PC-3 (cell line): ENCODE results near the gene CCDC194. TPM values are rescaled to one million over a fixed set of nuclear protein-coding genes. Genes with fewer than 3 reads are reported as not detected.
A peak's percentile ranks its signal among the peaks of the same experiment; 100 is the strongest.

ENCODE experiments used
- ATAC-seq: fragments of 200-7000 bp; cut with Tn5 transposase; 2 replicates; pipeline ENCODE4 v1.9.1; 2020; ENCODE audit warnings: mild to moderate bottlenecking, moderate library complexity
- BruUV-seq: library from RNA; stranded (reverse); fragments of 400-500 nt; replicated peaks from 2 replicates; lab custom pipeline; 2021; lab: Mats Ljungman, UMichigan
- CTCF ChIA-PET: fragments of 300-600 bp; sonication (Branson Sonifier 250); formaldehyde crosslinking; loops from one replicate; lab custom pipeline; 2022; ENCODE audit warnings: antibody characterized with exemption; lab: Charles Lee
- POLR2A ChIA-PET: fragments of 300-600 bp; sonication (Branson Sonifier 250); formaldehyde crosslinking; loops from one replicate; lab custom pipeline; 2022; ENCODE audit warnings: antibody characterized with exemption; ENCODE audit not compliant: unreplicated experiment; lab: Charles Lee
- DNase-seq: peaks from one replicate; pipeline ENCODE4 v3.0.0-alpha.2; 2015
- H2AFZ ChIP-seq: fragments of 300-600 bp; sonication (generic); 2 replicates; pipeline ENCODE4 v1.6.0; 2016; ENCODE audit warnings: antibody characterized with exemption, low read length
- H3F3A ChIP-seq: fragments of 300-600 bp; sonication (generic); one replicate; pipeline ENCODE4 v1.6.0; 2017; ENCODE audit warnings: antibody characterized with exemption, low read length, control low read depth, mild to moderate bottlenecking; ENCODE audit not compliant: unreplicated experiment
- H3K27ac ChIP-seq: fragments of 300-600 bp; sonication (generic); 2 replicates; pipeline ENCODE4 v1.5.1; 2016; ENCODE audit warnings: mild to moderate bottlenecking, low read length
- H3K27me3 ChIP-seq: fragments of 300-600 bp; sonication (generic); 2 replicates; pipeline ENCODE4 v1.6.1; 2016; ENCODE audit warnings: low read length, mixed read lengths
- H3K36me3 ChIP-seq: fragments of 300-600 bp; sonication (generic); 2 replicates; pipeline ENCODE4 v1.6.1; 2016; ENCODE audit warnings: low read depth, mixed run types, low read length, mixed read lengths
- H3K4me1 ChIP-seq: fragments of 300-600 bp; sonication (generic); 2 replicates; pipeline ENCODE4 v1.5.1; 2016; ENCODE audit warnings: low read length; ENCODE audit not compliant: insufficient read depth
- H3K4me2 ChIP-seq: fragments of 300-600 bp; sonication (generic); 2 replicates; pipeline ENCODE4 v1.6.0; 2016; ENCODE audit warnings: low read length
- H3K4me3 ChIP-seq: fragments of 300-600 bp; sonication (generic); 2 replicates; pipeline ENCODE4 v1.5.1; 2016; ENCODE audit warnings: mild to moderate bottlenecking, low read length, mixed read lengths
- H3K79me2 ChIP-seq: fragments of 300-600 bp; sonication (generic); 2 replicates; pipeline ENCODE4 v1.6.1; 2017; ENCODE audit warnings: low read length, mixed read lengths
- H3K9ac ChIP-seq: fragments of 300-600 bp; sonication (generic); 2 replicates; pipeline ENCODE4 v1.6.0; 2016; ENCODE audit warnings: mild to moderate bottlenecking, low read length
- H3K9me2 ChIP-seq: fragments of 300-600 bp; sonication (generic); replicated peaks from 2 replicates; pipeline ENCODE4 v1.6.1; 2016; ENCODE audit warnings: mixed run types, low read length, mixed read lengths
- H3K9me3 ChIP-seq: fragments of 300-600 bp; sonication (generic); 2 replicates; pipeline ENCODE4 v1.6.1; 2016; ENCODE audit warnings: low read length, mixed read lengths
- H4K20me1 ChIP-seq: fragments of 300-600 bp; sonication (generic); 2 replicates; pipeline ENCODE4 v1.6.1; 2016; ENCODE audit warnings: low read length, mixed read lengths
- EZH2 ChIP-seq: fragments of 300-600 bp; sonication (generic); IDR thresholded peaks from one replicate; pipeline ENCODE4 v1.6.1; 2017; ENCODE audit warnings: antibody characterized with exemption, mild to moderate bottlenecking, low read length; ENCODE audit not compliant: unreplicated experiment
- EZH2phosphoT487 ChIP-seq: fragments of 300-600 bp; sonication (generic); IDR thresholded peaks from 2 replicates; pipeline ENCODE4 v1.6.1; 2018; ENCODE audit warnings: mild to moderate bottlenecking, antibody characterized with exemption, low read length, borderline replicate concordance
- intact Hi-C: fragments of 100-400 bp; cut with micrococcal nuclease; formaldehyde crosslinking; loops from 2 replicates; pipeline ENCODE4 v1.9.0; 2023
- total RNA-seq: library from RNA; depleted of rRNA; stranded (reverse); fragments of >200 nt; gene quantifications from 2 replicates; pipeline ENCODE4 v1.2.3, GENCODE V29; 2014
- TF ChIP-seq, protein P1 (sequence below): fragments of 300-600 bp; sonication (generic); conservative IDR thresholded peaks from 2 replicates; pipeline ENCODE4 v1.5.1; 2017; ENCODE audit warnings: antibody characterized with exemption, low read depth, mild to moderate bottlenecking, low read length

CCDC194 gene
- total RNA-seq, 1 experiment from 2014 or later = not detected

DNA sequence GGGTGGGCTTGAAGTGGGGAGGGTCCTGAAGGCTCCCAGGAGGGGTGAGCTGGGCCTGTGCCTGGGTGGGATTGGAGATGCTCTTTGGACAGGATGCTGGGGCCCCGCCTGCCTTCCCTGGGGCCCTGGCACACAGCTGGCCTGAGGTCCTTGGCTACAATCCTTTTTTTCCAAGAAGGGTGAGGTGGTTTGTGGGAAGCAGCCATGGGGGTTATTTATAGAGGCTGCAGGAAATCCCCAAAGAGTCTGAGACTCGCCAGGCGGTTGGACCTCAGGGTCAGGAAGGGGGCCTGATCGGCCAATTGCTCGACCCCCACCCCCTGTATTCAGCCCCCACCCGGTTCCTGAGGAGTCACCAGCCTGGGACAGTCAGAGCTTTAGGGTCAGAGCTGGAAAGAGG lies 46.6 kb downstream of the CCDC194 start:
- no TSS peak for BruUV-seq
- no peak for ATAC-seq
- Histone ChIP-seq H3K4me3 (no peak overlapping the region), H3K4me1 (peaks cover 10% of the 10 kb centered on the region; the same call in 1 of the 2 replicates), H3K9me2 (no peaks in the 10 kb centered on the region), H3K9ac (no peak overlapping the region), H3K9me3 (no peaks in the 10 kb centered on the region), H3F3A (no peaks in the 10 kb centered on the region), H3K4me2 (no peak overlapping the region), H3K27me3 (no peaks in the 10 kb centered on the region), H3K79me2 (no peaks in the 10 kb centered on the region), H3K27ac (no peak overlapping the region), H2AFZ (no peak overlapping the region), H3K36me3 (no peaks in the 10 kb centered on the region), H4K20me1 (no peaks in the 10 kb centered on the region)
- TF ChIP-seq EZH2phosphoT487 (no peak), EZH2 (no peak)
- TF ChIP-seq, protein P1, sequence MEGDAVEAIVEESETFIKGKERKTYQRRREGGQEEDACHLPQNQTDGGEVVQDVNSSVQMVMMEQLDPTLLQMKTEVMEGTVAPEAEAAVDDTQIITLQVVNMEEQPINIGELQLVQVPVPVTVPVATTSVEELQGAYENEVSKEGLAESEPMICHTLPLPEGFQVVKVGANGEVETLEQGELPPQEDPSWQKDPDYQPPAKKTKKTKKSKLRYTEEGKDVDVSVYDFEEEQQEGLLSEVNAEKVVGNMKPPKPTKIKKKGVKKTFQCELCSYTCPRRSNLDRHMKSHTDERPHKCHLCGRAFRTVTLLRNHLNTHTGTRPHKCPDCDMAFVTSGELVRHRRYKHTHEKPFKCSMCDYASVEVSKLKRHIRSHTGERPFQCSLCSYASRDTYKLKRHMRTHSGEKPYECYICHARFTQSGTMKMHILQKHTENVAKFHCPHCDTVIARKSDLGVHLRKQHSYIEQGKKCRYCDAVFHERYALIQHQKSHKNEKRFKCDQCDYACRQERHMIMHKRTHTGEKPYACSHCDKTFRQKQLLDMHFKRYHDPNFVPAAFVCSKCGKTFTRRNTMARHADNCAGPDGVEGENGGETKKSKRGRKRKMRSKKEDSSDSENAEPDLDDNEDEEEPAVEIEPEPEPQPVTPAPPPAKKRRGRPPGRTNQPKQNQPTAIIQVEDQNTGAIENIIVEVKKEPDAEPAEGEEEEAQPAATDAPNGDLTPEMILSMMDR = no peak
- intact Hi-C loops = no loop called here
- CTCF ChIA-PET = interaction anchor here (0.5 kb wide), 1 partner anchor 39 kb away, joined by 3 read pairs; no protein-coding TSS in a partner anchor
- no peak for DNase-seq
- POLR2A ChIA-PET = no interaction called here

DNA sequence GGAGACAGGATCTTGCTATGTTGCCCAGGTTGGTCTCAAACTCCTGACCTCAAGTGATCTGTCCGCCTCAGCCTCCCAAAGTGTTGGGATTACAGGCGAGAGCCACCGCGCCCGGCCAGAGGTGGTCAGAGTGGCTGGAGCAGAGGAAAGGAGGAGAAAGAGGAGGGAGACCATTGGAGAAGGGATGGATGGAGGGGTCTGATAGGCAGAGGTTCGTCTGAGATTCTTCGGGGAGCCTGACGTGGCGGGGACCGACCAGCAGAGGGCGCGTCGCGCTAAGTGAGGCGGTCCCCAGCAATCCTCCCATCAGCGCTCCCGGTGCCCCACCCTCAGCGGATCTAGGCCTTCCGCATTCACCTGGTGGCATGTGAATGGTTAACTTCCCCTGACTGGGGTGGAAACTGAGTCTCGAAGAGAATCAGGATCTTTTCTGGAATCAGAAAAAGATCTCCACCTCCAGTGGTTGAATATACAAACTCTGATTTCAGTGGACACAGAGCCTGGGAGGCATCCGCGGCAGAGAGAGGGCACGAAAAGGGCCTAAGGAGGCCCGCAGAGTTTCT lies 47.8 kb downstream of the CCDC194 start:
- intact Hi-C loops = loop anchor here (1.0 kb wide), 3 partner anchors 40 to 120 kb away; no protein-coding TSS in a partner anchor
- TSS peak; percentile 16 for BruUV-seq
- Histone ChIP-seq H3K27ac (no peak overlapping the region), H3K9me2 (no peaks in the 10 kb centered on the region), H3K9ac (no peak overlapping the region), H3F3A (no peaks in the 10 kb centered on the region), H3K4me2 (no peak overlapping the region), H3K4me3 (no peak overlapping the region), H2AFZ (0 out of 2 replicates have a peak overlapping the region, but pooled peaks have one; percentile 28), H3K27me3 (no peaks in the 10 kb centered on the region), H3K79me2 (0 out of 2 replicates have a peak, but pooled peaks cover 4% of the 10 kb centered on the region), H3K36me3 (peaks cover 4% of the 10 kb centered on the region; the same call in 1 of the 2 replicates), H3K9me3 (no peaks in the 10 kb centered on the region), H4K20me1 (no peaks in the 10 kb centered on the region), H3K4me1 (peaks cover 10% of the 10 kb centered on the region; the same call in 1 of the 2 replicates)
- ATAC-seq = peak; percentile 87
- DNase-seq = peak; percentile 79
- CTCF ChIA-PET = interaction anchor here (1.2 kb wide), 1 partner anchor 40 kb away, joined by 9 read pairs; no protein-coding TSS in a partner anchor
- TF ChIP-seq EZH2 (no peak), EZH2phosphoT487 (no peak)
- TF ChIP-seq, protein P1 = peak; percentile 85
- POLR2A ChIA-PET = interaction anchor here (0.7 kb wide), 1 partner anchor 228 kb away, joined by 26 read pairs; no protein-coding TSS in a partner anchor

DNA sequence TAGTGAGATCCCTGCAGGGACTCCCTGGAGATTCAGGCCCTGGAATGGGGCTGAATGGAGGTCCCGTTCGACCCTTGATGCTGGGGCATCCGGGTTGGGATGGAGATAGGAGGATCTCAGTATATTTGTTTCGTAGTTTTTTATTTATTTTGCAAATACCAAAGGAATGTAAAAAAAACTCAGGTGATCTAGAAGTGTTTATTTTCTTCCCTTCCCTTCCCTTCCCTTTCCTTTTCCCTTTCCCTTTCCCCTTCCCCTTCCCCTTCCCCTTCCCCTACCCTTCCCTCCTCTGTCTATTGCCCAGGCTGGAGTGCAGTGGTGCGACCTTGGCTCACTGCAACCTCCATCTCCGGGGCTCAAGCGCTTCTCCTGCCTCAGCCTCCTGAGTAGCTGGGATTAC lies 52.2 kb downstream of the CCDC194 start:
- Histone ChIP-seq H2AFZ (no peak overlapping the region), H3F3A (no peaks in the 10 kb centered on the region), H3K79me2 (peaks cover 30% of the 10 kb centered on the region), H3K9ac (no peak overlapping the region), H3K27ac (no peak overlapping the region), H3K4me1 (peaks cover 9% of the 10 kb centered on the region), H4K20me1 (no peaks in the 10 kb centered on the region), H3K4me2 (no peak overlapping the region), H3K4me3 (no peak overlapping the region), H3K9me2 (no peaks in the 10 kb centered on the region), H3K36me3 (peaks cover 11% of the 10 kb centered on the region; the same call in 1 of the 2 replicates), H3K9me3 (no peaks in the 10 kb centered on the region), H3K27me3 (no peaks in the 10 kb centered on the region)
- no peak for TF ChIP-seq EZH2phosphoT487
- TF ChIP-seq, protein P1 = no peak
- TF ChIP-seq EZH2 = no peak
- ATAC-seq (no peak), DNase-seq (no peak)
- ChIA-PET CTCF (no interaction called here), POLR2A (no interaction called here)
- intact Hi-C loops = no loop called here
- BruUV-seq = no TSS peak
